ENCODE data around the gene VPS39. TPM values are rescaled to one million over a fixed set of nuclear protein-coding genes. Genes with fewer than 3 reads are reported as not detected.
A peak's percentile ranks its signal among the peaks of the same experiment; 100 is the strongest.

The VPS39 gene
- total RNA-seq, 4 donors from 2014 or later: 59.1 to 101 (median 73.1) TPM

GRCh38 chr15:42110367-42110766, 97.7 kb downstream of the VPS39 start:
- Histone ChIP-seq H3K9me3 (peaks cover 0 to 2% of the 10 kb centered on the region in 2 donors), H3K36me3 (no peaks in the 10 kb centered on the region), H3K4me1 (no peaks in the 10 kb centered on the region), H3K4me3 (no peak overlapping the region), H3K27ac (no peak overlapping the region), H3K27me3 (no peaks in the 10 kb centered on the region)
- intact Hi-C loops (cut with DNase I; ENCODE audit: low total_unique reads): no loop called here
- no peak for DNase-seq
- TF ChIP-seq CTCF (IDR thresholded peaks at IDR 0.05) (no peak), POLR2A (IDR thresholded peaks at IDR 0.05) (no peak)

- no peak for DNase-seq
- Histone ChIP-seq H3K36me3 (no peaks in the 10 kb centered on the region), H3K4me3 (no peak overlapping the region), H3K27me3 (no peaks in the 10 kb centered on the region), H3K27ac (no peak overlapping the region), H3K9me3 (peaks cover 0 to 2% of the 10 kb centered on the region in 2 donors), H3K4me1 (no peaks in the 10 kb centered on the region)
- no peak for TF ChIP-seq POLR2A (IDR thresholded peaks at IDR 0.05)
- intact Hi-C loops (cut with DNase I; ENCODE audit: low total_unique reads): no loop called here
These were observed 99.3 kb downstream of the VPS39 start for GRCh38 chr15:42108806-42109205.

MicroRNA genes within 50 kb of the gene (microRNA counts, 767-probe panel; counts per million panel counts)
- 0 counts per million in 2 donors for microRNA hsa-miR-627

Small RNA genes lying within 50 kb of the gene (microRNA-seq; reads per million reads assigned to microRNA genes)
- gene MIR627 (ENCODE audit: borderline microRNAs expressed, borderline replicate concordance): 5.9 reads per million, percentile 7 among the genes with 10 or more reads in this experiment

Small RNA genes lying within 50 kb of the gene (small RNA-seq; reads per million reads assigned to genes)
- gene MIR627: not detected

Other genes with a start within 250 kb of the VPS39 start
- 10 to 100 TPM; 12.8 to 45.2 (median 26.1) TPM for gene EHD4, start 235.7 kb downstream of the VPS39 start, total RNA-seq
- gene PLA2G4E, start 187.3 kb downstream of the VPS39 start, total RNA-seq: not detected
- under 1 TPM in 1 of 4 donors, not detected in 3; 0.07 TPM for gene PLA2G4D, start 113.7 kb downstream of the VPS39 start, total RNA-seq
- gene PLA2G4F, start 51.7 kb downstream of the VPS39 start, total RNA-seq: 1 to 10 TPM in 1 of 4 donors, under 1 TPM in 2, not detected in 1; 0.26 to 1.5 (median 0.29) TPM
- 10 to 100 TPM; 11.8 to 48.9 (median 41.3) TPM for gene GANC, start 64.9 kb upstream of the VPS39 start, total RNA-seq
- 10 to 100 TPM; 25.4 to 96.5 (median 66.6) TPM for gene TMEM87A, start 65.1 kb upstream of the VPS39 start, total RNA-seq
- gene CAPN3, start 151.2 kb upstream of the VPS39 start, total RNA-seq: 10 to 100 TPM in 2 of 4 donors, 1 to 10 TPM in 1, under 1 TPM in 1; 0.29 to 17.4 (median 9.4) TPM

All from uterus (tissue), 4 donors.